Skeletal muscle tissue (tissue), 4 donors: ENCODE data around the gene CCL24. TPM values are rescaled to one million over a fixed set of nuclear protein-coding genes. Genes with fewer than 3 reads are reported as not detected.
"Not testable (repeated sequence)": the region's sequence is repeated elsewhere in the genome, so short reads cannot be mapped to it uniquely, and the experiment has no call there.

Source experiments
- H3K27ac ChIP-seq: one replicate; pipeline ENCODE4 v1.7.0; 2013; ENCODE audit warnings: mild to moderate bottlenecking, low read depth, low read length, inconsistent platforms
- H3K27me3 ChIP-seq, 3 donors: one replicate each; pipeline ENCODE4 v1.7.0; 2013; ENCODE audit warnings: low read length in 3 of 3; ENCODE audit not compliant: control insufficient read depth in 3 of 3, insufficient read depth in 3 of 3
- H3K36me3 ChIP-seq, 3 donors: one replicate each; pipeline ENCODE4 v1.7.0; 2013; ENCODE audit warnings: low read length in 3 of 3; ENCODE audit not compliant: control insufficient read depth in 3 of 3, insufficient read depth in 3 of 3
- H3K4me1 ChIP-seq, 3 donors: one replicate each; pipeline ENCODE4 v1.7.0; 2013; ENCODE audit warnings: low read length in 3 of 3, mild to moderate bottlenecking in 3 of 3; ENCODE audit not compliant: control insufficient read depth in 3 of 3, insufficient read depth in 3 of 3
- H3K4me3 ChIP-seq, 3 donors: one replicate each; pipeline ENCODE4 v1.7.0; 2013; ENCODE audit warnings: low read length in 3 of 3
- H3K9ac ChIP-seq, 3 donors: one replicate each; pipeline ENCODE4 v1.7.0; 2013; ENCODE audit warnings: low read length in 3 of 3, mild to moderate bottlenecking in 3 of 3, moderate library complexity in 2 of 3, low read depth in 1 of 3
- H3K9me3 ChIP-seq, 3 donors: one replicate each; pipeline ENCODE4 v1.7.0; 2013; ENCODE audit warnings: low read length in 3 of 3; ENCODE audit not compliant: control insufficient read depth in 3 of 3
- total RNA-seq: library from RNA; depleted of rRNA; stranded (reverse); fragments of >200 nt; gene quantifications from one replicate; pipeline ENCODE4 v1.2.3, GENCODE V29; 2014
- donor health status: Osteomylitis.

Gene CCL24
- total RNA-seq, 1 donor from 2014 or later = not detected

DNA sequence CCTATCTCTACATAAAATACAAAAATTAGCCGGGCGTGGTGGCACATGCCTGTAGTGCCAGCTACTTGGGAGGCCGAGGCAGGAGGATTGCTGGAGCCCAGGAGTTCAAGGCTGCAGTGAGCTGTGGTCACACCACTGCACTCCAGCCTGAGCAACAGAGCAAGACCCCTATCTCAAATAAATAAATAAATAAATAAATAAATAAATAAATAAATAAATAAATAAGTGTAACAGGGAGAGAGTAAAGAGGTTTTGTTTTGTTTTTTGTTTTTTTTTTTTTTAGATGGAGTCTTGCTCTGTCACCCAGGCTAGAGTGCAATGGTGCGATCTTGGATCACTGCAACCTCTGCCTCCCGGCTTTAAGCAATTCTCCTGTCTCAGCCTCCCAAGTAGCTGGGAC is 21.0 kb downstream of the CCL24 start:
- not testable (repeated sequence) for H3K27ac ChIP-seq, H3K36me3 ChIP-seq, H3K9me3 ChIP-seq, H3K4me3 ChIP-seq, H3K9ac ChIP-seq, H3K27me3 ChIP-seq
- H3K4me1 ChIP-seq = peaks cover 0 to 13% (median 6%) of the 10 kb centered on the region in 3 donors

DNA sequence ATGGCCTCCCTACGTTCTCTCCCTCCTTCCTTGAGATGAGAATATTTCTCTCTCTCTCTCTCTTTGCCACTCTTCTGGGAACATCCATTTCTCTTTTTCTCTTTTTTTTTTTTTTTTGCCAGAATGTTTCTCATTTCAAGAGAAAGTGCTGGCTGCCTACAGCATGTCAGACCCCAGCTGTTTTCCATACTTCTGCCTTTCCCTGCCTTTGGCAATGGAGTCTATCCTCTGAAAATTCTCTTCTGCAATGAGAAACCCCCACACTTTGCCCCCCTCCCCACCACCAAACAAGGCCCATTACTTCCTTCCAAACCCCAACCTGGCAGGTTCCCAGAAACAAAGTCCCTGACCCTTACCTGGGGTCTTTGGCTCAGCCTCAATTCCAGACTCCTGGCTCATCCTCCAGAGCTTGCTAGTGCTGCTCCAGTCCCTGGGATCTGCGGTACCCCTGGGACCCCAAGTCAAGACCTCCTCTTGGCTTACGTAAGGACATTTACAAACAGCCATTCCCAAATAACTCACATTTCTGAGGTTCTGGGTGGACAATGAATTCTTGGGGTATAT is 24.2 kb downstream of the CCL24 start:
- peaks cover 0 to 6% (median 4%) of the 10 kb centered on the region in 3 donors for H3K4me1 ChIP-seq
- no peak overlapping the region for H3K9ac ChIP-seq
- H3K36me3 ChIP-seq = no peaks in the 10 kb centered on the region
- no peaks in the 10 kb centered on the region for H3K9me3 ChIP-seq
- no peaks in the 10 kb centered on the region for H3K27me3 ChIP-seq
- H3K27ac ChIP-seq = no peak overlapping the region
- H3K4me3 ChIP-seq = no peak overlapping the region

GRCh38 chr7:75788154-75788847 is 25.3 kb downstream of the CCL24 start:
- H3K9ac ChIP-seq, H3K36me3 ChIP-seq, H3K27ac ChIP-seq, H3K9me3 ChIP-seq, H3K4me3 ChIP-seq, H3K27me3 ChIP-seq, H3K4me1 ChIP-seq: not testable (repeated sequence)

GRCh38 chr7:75783058-75783457 is 30.5 kb downstream of the CCL24 start:
- H3K4me3 ChIP-seq, H3K9ac ChIP-seq, H3K36me3 ChIP-seq, H3K27ac ChIP-seq, H3K9me3 ChIP-seq, H3K27me3 ChIP-seq, H3K4me1 ChIP-seq: not testable (repeated sequence)

DNA sequence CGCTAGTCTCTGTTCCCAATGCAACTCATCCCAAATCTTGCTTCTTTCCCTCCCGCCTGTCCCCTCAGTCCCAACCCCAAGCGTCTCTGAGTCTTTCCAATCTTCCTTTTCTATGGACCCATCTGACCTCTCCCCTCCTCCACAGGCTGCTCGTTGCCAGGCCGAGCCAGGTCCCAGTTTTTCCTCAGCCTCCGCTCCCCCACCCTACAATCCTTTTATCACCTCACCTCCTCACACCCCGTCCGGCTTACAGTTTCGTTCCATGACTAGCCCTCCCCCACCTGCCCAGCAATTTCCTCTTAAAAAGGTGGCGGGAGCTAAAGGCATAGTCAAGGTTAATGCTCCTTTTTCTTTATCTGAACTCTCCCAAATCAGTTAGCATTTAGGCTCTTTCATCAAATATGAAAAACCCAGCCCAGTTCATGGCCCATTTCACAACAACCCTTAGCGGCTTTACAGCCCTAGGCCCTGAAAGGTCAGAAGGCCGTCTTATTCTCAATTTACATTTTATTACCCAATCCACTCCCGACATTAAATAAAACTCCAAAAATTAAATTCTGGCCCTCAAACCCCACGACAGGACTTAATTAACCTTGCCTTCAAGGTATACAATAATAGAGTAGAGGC is 32.8 kb downstream of the CCL24 start:
- H3K4me1 ChIP-seq, H3K9me3 ChIP-seq, H3K4me3 ChIP-seq, H3K9ac ChIP-seq, H3K36me3 ChIP-seq, H3K27ac ChIP-seq, H3K27me3 ChIP-seq: not testable (repeated sequence)

DNA sequence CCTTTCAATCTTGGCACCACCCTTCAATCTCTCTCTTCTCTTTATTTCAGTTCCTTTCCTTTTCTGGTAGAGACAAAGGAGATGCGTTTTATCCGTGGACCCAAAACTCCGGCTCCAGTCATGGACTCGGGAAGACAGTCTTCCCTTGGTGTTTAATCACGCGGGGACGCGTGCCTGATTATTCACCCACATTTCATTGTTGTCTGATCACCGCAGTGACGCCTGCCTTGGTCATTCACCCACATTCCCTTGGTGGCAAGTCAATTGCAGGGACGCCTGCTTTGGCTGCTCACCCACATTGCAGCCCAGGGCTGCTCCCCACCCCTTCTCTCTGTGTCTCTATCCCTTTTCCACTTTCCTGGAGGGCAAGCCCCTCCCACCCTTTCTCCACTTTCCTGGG is 34.1 kb downstream of the CCL24 start:
- not testable (repeated sequence) for H3K9ac ChIP-seq, H3K27ac ChIP-seq, H3K36me3 ChIP-seq, H3K27me3 ChIP-seq, H3K9me3 ChIP-seq, H3K4me1 ChIP-seq, H3K4me3 ChIP-seq

GRCh38 chr7:75779035-75779434 is 34.6 kb downstream of the CCL24 start:
- H3K27me3 ChIP-seq, H3K36me3 ChIP-seq, H3K27ac ChIP-seq, H3K4me3 ChIP-seq, H3K9ac ChIP-seq, H3K4me1 ChIP-seq, H3K9me3 ChIP-seq: not testable (repeated sequence)

DNA sequence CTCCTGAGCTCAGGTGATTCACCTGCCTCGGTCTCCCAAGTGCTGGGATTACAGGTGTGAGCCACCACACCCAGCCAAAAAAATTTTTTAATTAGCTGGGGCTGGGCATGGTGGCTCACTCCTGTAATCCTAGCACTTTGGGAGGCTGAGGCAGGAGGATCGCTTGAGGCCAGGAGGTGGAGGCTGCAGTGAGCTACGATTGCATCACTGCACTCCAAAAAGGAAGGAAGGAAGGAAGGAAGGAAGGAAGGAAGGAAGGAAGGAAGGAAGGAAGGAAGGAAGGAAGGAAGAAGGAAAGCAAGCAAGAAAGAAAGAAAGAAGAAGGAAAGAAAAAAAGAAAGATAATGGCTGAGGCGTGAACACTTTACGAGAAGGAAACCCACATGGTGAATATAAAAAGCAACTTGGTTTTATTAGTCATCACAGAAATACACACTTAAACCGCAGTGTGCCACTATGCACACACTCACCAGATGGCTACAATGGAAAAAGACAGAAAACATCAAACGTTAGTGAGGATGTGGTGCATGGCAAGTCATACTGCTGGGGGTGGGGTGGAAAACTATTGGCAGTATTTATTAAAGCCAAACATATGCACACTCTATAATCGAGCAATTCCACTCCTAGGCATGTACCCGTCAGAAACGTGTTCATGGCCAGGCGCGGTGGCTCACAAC is 37.2 kb downstream of the CCL24 start:
- H3K27me3 ChIP-seq = no peaks in the 10 kb centered on the region
- no peak overlapping the region for H3K27ac ChIP-seq
- H3K4me3 ChIP-seq = no peak overlapping the region
- no peaks in the 10 kb centered on the region for H3K36me3 ChIP-seq
- no peaks in the 10 kb centered on the region for H3K4me1 ChIP-seq
- H3K9ac ChIP-seq = no peak overlapping the region
- no peaks in the 10 kb centered on the region for H3K9me3 ChIP-seq

- H3K36me3 ChIP-seq, H3K27me3 ChIP-seq, H3K27ac ChIP-seq, H3K9ac ChIP-seq, H3K4me3 ChIP-seq, H3K9me3 ChIP-seq, H3K4me1 ChIP-seq: not testable (repeated sequence)
These were observed 39.6 kb downstream of the CCL24 start for GRCh38 chr7:75773958-75774357.
